RWPE1 (cell line): ENCODE measurements around the gene TINAG.

Experiments used
- CTCF ChIA-PET: fragments of 350-600 bp; sonication (Branson Sonifier 250); formaldehyde crosslinking; extraction: SDS; loops from one replicate; lab custom pipeline; 2021; lab: Yijun Ruan, JAX
- POLR2A ChIA-PET: fragments of 400-600 bp; formaldehyde crosslinking; extraction: SDS; loops from one replicate; lab custom pipeline; 2020; ENCODE audit warnings: antibody characterized with exemption; ENCODE audit not compliant: low non-redundant PET; lab: Yijun Ruan, JAX
- DNase-seq: peaks from one replicate; pipeline ENCODE4 v3.0.0; 2012; ENCODE audit warnings: low spot score
- H3K27ac ChIP-seq: fragments of 450-650 bp; 2 replicates; pipeline ENCODE4 v1.5.1; 2017
- CTCF ChIP-seq: fragments of 450-650 bp; conservative IDR thresholded peaks from 2 replicates; pipeline ENCODE4 v1.5.1; 2017; ENCODE audit warnings: low read depth, mild to moderate bottlenecking

Gene TINAG

GRCh38 chr6:54267798-54268197, 40.4 kb upstream of the TINAG start:
- CTCF ChIA-PET: interaction anchor here (0.6 to 1.0 kb wide), 5 partner anchors 78 to 1818 kb away, joined by 3 read pairs; no protein-coding TSS in a partner anchor
- DNase-seq: peak; percentile 31
- POLR2A ChIA-PET: no interaction called here
- no peak overlapping the region for H3K27ac ChIP-seq
- peak; percentile 21 for TF ChIP-seq CTCF

GRCh38 chr6:54273214-54273820, 34.9 kb upstream of the TINAG start:
- ChIA-PET CTCF (no interaction called here), POLR2A (no interaction called here)
- no peak for TF ChIP-seq CTCF
- H3K27ac ChIP-seq: no peak overlapping the region
- DNase-seq: no peak

- no peak overlapping the region for H3K27ac ChIP-seq
These were observed 33.9 kb upstream of the TINAG start for GRCh38 chr6:54274383-54274782.

GRCh38 chr6:54282186-54282585, 26.1 kb upstream of the TINAG start:
- TF ChIP-seq CTCF: no peak
- H3K27ac ChIP-seq: no peak overlapping the region
- ChIA-PET CTCF (no interaction called here), POLR2A (no interaction called here)
- peak; percentile 10 for DNase-seq

More at GRCh38 chr6:54274383-54274782, 33.9 kb upstream of the TINAG start:
- ChIA-PET CTCF (no interaction called here), POLR2A (no interaction called here)
- TF ChIP-seq CTCF: no peak
- no peak for DNase-seq

GRCh38 chr6:54284161-54284860, 23.9 kb upstream of the TINAG start:
- DNase-seq: no peak
- CTCF ChIA-PET: interaction anchor here (0.7 kb wide), 1 partner anchor 531 kb away, joined by 4 read pairs; no protein-coding TSS in a partner anchor
- POLR2A ChIA-PET: no interaction called here
- no peak overlapping the region for H3K27ac ChIP-seq
- TF ChIP-seq CTCF: no peak

- POLR2A ChIA-PET: no interaction called here
- CTCF ChIA-PET: no interaction called here
- H3K27ac ChIP-seq: no peak overlapping the region
- no peak for TF ChIP-seq CTCF
- no peak for DNase-seq
These were observed 22.6 kb upstream of the TINAG start for GRCh38 chr6:54285595-54285994.
